GM21825 (cell line): ENCODE measurements around the gene XDH.

ENCODE experiments used
- ATAC-seq: cut with Tn5 transposase; IDR thresholded peaks from one replicate; pipeline ENCODE4 v1.9.1; 2021; ENCODE audit warnings: mild to moderate bottlenecking, moderate library complexity; ENCODE audit not compliant: unreplicated experiment

XDH gene

GRCh38 chr2:31287654-31288053, 126.9 kb downstream of the XDH start:
- no peak for ATAC-seq

- ATAC-seq, result no peak
Measured at GRCh38 chr2:31286961-31287550, 127.5 kb downstream of the XDH start.

GRCh38 chr2:31286230-31286629, 128.3 kb downstream of the XDH start:
- no peak for ATAC-seq
